T-helper 2 cell treated with Interferon-gamma antibody and Interleukin-4, amounts not matched to agents 100 ng/mL and 5 ng/mL, for 36 hours (primary cell): ENCODE measurements around the gene RANBP1. TPM values are rescaled to one million over a fixed set of nuclear protein-coding genes. Genes with fewer than 3 reads are reported as not detected.

Source experiments
- intact Hi-C: fragments of 100-400 bp; cut with micrococcal nuclease; formaldehyde crosslinking; loops from one replicate; pipeline ENCODE4 v1.15.1; 2023
- total RNA-seq: library from RNA; stranded (reverse); gene quantifications from 2 replicates; pipeline ENCODE4 v1.2.3, GENCODE V29; 2022

RANBP1 gene
- total RNA-seq, 1 donor from 2014 or later: 295 TPM

DNA sequence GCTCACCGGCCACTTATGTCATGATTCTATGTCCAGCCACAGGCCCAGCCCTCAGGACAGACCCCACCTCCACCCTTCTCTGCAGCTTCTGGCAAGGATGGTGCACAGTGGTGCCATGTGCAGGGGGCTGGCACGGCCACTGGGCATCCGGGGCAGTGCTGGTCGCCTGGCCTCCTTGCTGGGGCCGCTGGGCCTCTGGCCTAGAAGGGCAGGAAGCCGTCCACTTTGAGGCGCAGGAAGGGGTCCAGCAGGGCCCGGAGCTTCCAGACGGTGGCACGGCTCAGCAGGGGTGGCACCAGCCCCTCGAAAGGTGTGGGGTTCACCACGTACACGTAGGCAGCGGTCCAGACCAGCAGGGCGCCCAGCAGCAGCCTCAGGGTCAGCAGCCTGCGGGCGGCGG, 32.5 kb downstream of the RANBP1 start:
- intact Hi-C loops: no loop called here

DNA sequence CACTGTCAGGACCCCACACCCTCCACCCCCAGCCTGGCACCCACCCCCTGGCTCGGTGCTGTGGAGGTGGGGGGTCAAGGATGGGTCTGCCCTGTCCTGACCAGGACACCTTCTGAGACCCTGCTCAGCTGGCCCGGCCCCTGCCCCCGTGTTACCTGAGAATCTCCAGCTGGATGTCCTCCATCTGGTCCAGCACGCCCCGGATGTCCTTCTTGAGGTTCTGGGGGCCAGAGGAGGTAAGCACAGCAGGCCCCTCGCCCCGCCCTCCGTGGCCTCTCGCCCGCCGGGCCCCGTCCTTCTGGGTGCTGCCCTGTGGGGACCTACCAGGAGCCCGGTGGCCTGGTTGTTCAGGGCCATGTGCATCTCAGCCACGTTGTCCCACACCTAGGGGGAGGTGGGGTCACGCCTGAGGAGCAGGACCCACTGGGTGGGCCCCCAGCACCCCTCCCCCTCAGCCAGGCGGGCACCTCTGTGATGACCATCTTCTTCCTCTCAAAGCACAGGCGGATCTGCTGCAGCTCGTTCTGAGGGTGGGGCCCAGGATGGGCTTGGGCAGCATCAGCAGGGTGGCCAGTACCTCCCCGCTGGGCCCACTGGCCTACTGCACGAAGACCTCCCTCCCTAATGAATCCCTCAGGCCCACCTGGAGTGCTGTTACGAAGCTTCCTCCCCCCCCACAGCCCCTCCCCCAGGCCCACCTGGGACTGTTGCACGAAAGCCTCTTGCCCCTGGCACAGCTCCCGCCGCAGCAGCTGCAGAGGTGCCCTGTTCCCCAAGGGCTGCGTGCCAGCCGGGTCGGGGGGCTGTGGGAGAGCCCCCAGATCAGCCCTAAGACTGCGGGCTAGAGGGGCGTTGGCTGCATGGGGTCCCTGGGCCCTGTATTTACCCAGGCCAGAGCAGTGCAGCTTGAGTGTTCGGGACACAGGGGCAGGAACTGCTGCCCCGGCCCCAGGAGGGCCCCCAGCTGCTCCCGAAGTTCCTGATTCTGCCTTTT, 33.6 kb downstream of the RANBP1 start:
- intact Hi-C loops: loop anchor here (10.0 kb wide), 1 partner anchor 285 kb away; the partner anchor contains the start of gene SCARF2

- intact Hi-C loops: loop anchor here (10.0 kb wide), 1 partner anchor 284 kb away; the partner anchor contains the start of gene SCARF2
These were observed 34.7 kb downstream of the RANBP1 start, which contains the start of gene CCDC188 for GRCh38 chr22:20150381-20151275. CCDC188 (minus strand) TSS chr22:20151055; CDS start chr22:20150986, 69 bp downstream.

DNA sequence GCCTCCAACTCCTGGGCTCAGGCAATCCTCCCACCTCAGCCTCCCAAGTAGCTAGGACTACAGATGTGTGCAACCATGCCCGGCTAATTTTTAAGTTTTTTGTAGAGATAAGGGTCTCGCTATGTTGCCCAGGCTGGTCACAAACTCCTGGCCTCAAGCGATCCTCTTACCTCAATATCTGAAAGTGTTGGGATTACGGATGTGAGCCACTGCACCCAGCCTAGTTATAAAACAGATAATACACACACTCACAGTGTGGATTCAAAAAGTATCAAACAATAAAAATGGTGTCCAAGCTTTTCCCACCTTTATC, 35.3 kb downstream of the RANBP1 start:
- intact Hi-C loops: loop anchor here (10.0 kb wide), 1 partner anchor 284 kb away; the partner anchor contains the start of gene SCARF2

DNA sequence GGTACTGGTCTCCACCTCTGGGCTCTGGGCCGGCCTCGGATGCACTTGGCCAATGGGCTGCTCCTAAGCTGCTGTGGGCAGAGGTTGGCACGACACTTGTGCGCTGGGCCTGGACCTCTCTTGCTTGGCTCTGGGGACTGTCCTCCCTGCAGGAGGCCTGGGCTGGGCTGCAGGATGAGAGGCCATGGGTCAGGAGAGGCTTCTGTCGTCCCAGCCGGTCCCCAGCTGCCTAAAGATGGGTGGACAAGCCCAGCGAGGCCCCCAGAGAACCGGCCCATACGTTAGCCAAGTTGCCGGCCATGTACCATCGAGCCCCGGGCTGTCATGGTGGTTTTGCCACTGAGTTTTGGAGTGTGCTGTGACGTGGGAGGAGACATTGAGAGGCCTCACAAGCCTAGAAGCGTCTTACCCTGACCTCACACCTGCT, 36.6 kb downstream of the RANBP1 start:
- intact Hi-C loops: loop anchor here (10.0 kb wide), 1 partner anchor 282 kb away; the partner anchor contains the start of gene SCARF2

DNA sequence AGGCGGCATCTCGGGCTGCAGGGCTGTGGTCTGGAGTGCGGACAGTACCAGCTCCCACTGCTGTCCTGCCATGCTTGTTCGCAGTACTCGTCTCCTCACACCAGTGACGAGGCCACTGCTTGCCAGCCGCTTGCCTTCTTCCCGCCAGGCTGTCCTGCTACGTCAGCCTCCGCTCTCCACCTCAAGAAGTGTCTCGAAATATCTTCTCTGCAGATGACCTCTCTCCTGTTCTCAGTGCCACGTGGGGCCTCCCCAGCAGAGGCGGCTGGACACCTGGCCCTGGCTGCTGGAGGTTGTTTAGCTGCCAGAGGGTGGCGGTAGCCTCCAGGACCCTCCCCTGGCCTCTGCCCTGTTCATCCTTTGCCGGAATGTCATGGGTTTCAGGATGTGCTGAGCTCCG, 38.0 kb downstream of the RANBP1 start:
- intact Hi-C loops: loop anchor here (10.0 kb wide), 1 partner anchor 281 kb away; the partner anchor contains the start of gene SCARF2

GRCh38 chr22:20154602-20155187, 38.8 kb downstream of the RANBP1 start:
- intact Hi-C loops: loop anchor here (10.0 kb wide), 1 partner anchor 280 kb away; the partner anchor contains the start of gene SCARF2

DNA sequence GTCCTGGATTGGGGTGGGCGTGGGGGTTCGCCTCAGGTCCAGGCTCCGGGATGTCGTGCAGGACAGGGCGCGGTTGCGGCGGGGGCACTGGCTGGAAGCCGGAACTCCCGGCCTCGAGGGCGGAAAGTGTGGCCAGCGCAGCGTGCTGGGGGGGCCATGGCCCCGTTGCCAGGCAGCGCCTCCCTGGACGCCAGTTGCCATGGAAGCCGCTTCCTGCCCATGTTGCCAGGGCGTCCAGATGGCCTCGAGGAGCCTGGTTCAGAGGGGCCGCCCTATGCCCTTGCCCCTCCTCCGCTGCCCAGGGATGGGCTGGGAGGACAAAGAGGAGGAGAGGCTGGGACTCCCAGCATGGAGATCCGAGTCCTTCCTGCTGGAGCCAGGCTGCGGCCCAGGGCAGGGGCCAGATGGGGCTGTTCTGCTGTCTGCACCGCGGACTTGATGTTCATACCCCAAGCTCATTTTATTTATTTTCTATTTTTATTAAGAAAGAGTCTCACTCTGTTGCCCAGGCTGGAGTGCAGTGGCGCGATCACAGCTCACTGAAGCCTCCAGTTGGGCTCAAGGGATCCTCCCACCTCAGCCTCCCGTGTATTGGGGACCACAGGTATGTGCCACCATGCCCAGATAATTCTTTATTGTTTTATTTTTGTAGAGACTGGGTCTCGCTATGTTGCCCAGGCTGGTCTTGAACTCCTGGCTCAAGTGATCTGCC, 39.6 kb downstream of the RANBP1 start:
- intact Hi-C loops: loop anchor here (10.0 kb wide), 1 partner anchor 279 kb away; the partner anchor contains the start of gene SCARF2

DNA sequence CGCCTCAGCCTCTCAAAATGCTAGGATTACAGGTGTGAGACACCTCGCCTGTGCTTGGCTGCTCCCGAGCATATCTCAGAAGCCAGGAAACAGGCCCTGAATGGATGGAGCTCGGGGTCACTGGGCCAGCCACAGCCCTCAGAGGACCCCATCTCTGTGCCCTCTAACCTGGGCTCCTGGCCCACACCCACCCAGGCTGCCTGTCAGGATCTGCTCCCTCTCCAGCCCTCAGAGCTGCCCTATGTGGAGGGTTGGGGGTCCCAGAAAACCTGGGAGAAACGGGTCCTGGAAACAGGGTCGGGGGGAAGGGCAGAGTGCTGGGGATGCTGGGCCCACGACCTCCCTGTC, 40.1 kb downstream of the RANBP1 start:
- intact Hi-C loops: loop anchor here (10.0 kb wide), 1 partner anchor 279 kb away; the partner anchor contains the start of gene SCARF2

DNA sequence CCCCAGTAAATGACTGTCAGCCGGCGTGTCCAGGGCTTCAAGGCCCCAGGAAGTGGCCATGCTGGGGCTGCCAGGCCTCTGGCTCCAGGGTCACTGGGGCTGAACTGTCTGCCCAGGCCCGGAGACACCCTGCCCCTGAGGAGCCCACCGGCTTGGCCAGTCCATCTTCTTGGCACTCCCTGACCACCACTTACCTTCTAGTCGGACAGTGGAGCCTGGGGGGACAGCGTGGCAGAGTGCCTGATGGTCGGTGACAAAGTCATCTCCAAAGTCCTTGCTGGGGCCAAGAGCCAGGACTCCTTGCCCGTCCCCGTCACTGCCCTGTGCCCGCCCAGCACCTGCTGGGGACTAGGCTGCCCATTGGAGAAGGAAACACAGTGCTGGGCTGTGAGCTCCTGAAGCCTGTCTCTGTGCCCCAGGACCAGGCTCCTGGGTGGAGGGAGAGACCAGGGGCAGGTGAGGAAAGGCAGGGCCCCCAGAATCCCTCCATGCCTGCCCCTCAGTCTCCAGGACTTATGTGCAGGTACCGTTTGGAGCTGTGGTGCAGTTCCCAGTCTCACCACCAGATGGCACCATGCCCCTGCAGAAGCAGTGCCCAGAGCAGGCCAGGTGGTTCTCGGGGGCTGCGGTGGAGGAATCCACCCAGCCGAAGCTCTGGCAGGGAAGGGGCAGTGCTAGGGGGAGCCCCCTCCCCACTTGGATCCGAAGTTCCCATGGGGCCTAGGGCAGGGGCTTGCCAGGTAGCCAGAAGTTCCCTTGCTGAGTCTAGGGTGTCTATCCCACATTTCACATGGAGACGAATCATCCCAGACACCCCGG, 40.9 kb downstream of the RANBP1 start:
- intact Hi-C loops: loop anchor here (1.0 to 10.0 kb wide), 4 partner anchors 81 to 278 kb away; partner anchors contain the start of genes RTN4R and SCARF2

GRCh38 chr22:20157430-20158183, 41.7 kb downstream of the RANBP1 start:
- intact Hi-C loops: loop anchor here (1.0 to 10.0 kb wide), 4 partner anchors 81 to 277 kb away; partner anchors contain the start of genes RTN4R and SCARF2

GRCh38 chr22:20158391-20159036, 42.6 kb downstream of the RANBP1 start:
- intact Hi-C loops: loop anchor here (10.0 kb wide), 1 partner anchor 276 kb away; the partner anchor contains the start of gene SCARF2

GRCh38 chr22:20159076-20159475, 43.2 kb downstream of the RANBP1 start:
- intact Hi-C loops: loop anchor here (10.0 kb wide), 1 partner anchor 276 kb away; the partner anchor contains the start of gene SCARF2

- intact Hi-C loops: loop anchor here (10.0 kb wide), 1 partner anchor 275 kb away; the partner anchor contains the start of gene SCARF2
These were observed 43.6 kb downstream of the RANBP1 start for GRCh38 chr22:20159531-20159930.

DNA sequence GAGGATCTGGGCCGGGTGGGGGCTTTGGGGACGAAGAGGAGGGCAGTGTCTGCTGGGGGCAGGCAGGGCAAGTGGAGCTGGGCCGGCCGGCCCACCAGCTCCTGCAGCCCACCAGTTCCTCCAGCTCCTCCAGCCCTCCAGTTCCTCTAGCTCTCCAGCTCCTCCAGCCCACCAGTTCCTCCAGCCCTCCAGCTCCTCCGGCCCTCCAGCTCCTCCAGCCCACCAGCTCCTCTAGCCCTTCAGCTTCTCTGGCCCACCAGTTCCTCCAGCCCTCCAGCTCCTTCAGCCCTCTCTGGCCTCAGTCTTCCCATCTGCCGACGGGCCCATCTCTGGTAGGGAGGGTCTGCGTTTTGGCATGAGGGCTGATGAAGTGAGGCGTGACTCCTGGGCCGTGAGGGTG, 44.1 kb downstream of the RANBP1 start:
- intact Hi-C loops: no loop called here

GRCh38 chr22:20164863-20165262, 49.0 kb downstream of the RANBP1 start:
- intact Hi-C loops: no loop called here

GRCh38 chr22:20165421-20165820, 49.5 kb downstream of the RANBP1 start:
- intact Hi-C loops: no loop called here

GRCh38 chr22:20165913-20166312, 50.0 kb downstream of the RANBP1 start:
- intact Hi-C loops: no loop called here
